GM04504 (cell line): ENCODE measurements around the gene SLC7A11.

Source experiments
- DNase-seq: peaks from one replicate; pipeline ENCODE4 v3.0.0-alpha.2; 2012; ENCODE audit warnings: low read depth

Gene SLC7A11

DNA sequence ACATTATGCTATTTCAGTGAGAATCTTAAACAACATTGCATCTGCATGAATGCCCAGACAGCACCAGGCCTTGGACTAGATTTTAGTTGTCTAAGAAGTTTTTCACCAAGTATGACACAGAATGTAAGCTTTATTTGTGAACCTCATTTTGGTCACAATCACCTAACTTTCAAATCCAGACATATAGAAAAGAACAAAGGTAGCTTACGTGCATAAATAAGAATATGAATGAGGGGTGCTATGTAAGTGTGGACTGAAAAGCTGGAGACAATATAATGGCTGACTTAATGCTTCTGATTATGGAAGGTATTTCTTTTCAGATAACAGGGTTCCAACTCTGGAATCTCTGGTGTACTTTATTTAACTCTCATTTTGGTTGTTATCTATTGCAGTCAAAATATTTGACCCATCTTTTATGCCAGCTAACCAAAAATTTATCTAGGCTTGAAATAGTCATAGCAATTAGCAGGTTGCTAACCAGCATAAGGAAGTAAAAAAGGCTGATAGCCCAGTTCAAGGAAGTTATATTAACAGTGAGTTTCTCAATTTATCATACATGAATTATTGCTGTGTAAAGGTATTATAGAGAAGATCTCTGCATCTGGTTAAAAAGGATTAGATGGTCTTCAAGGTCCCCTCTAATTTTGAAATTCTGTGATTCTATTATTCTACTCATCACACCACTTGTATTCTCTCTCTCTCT lies 36.5 kb downstream of the SLC7A11 start:
- DNase-seq: no peak

GRCh38 chr4:138204507-138204906 lies 37.6 kb downstream of the SLC7A11 start:
- no peak for DNase-seq

GRCh38 chr4:138202686-138203085 lies 39.5 kb downstream of the SLC7A11 start:
- DNase-seq: no peak

DNA sequence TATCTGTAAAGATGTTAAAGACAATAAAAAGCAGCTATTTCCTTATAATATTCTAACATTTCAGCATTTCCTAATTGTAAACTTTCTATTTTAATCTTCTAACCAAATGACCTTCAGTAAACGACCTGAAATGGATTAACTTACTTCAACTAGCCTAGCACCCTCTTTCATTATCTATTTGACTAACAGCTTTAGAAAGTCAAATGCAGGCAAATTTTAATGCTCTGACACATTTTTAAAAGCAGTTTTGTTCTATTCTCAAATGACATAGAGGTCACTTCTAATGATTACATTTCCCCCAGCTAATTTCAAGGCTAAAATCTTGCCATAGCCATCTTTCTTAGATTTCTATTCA lies 41.9 kb downstream of the SLC7A11 start:
- no peak for DNase-seq

DNA sequence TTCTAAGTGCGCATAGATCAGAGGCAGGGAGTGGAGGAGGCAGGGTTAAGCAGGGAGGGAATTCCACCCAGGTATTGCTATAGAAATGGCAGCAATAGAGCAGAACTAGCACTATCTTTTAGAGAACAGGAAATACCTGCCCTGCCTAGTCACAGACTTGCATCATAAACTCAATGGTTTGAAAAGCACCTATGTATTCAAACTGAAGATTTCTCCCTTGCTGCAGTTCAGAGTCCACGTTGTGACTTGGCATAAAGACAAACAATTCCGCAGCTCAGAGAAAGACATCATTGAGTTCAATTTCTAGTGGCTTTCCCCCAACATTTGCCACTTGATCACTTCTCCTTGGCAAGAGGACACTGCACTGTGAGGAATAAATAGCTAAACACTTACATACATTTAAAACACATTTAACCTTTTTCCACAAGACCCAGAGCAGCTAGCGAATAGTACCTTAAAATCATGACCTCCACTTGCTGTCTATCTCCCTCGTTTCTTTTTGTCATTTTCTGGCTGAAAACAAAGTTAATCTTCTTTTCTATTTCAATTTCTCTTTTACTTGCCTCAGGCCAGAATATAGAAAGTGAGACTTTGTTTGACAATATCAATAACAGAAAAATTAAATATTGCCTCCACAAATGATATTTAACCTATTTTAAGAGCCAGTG lies 42.4 kb downstream of the SLC7A11 start:
- DNase-seq: no peak

DNA sequence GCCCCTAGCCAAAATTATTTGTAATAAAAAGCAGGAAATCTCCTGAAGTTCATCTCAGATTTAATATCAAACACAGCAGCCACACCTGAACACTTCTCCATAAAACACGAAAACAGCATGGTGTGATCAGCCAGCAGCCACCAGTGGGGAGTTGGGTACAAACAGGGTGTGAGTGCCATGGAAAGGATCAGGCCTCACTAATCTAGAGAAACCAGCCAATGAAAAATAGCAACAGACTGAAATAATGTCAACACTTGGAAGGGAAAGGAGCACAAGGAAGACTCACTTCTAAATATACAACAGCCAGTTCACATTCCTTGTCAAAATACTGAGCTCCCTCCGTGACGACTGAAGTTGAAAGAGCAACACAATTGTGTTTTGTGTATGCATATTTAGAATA lies 46.0 kb downstream of the SLC7A11 start:
- DNase-seq: no peak

DNA sequence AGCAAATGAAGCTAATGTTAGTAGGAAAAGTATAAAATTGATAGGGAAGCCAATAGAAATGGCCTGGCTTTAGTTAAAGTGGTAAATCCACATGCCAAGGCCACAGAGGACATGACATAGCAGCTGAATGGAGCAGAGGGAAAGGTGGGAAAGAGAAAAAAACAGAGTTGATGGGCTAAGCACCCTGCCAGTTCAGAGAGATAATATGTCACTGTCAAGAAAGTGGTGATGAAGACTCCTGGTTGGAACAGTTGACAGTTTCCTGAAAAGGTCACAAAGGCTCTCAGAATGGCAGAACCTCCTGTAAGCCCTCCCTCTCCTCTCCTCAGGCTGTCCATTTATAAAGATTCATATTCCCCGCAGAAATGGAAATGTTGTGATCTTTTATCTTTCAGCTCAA lies 48.2 kb downstream of the SLC7A11 start:
- no peak for DNase-seq

- DNase-seq: no peak
These were observed 50.0 kb downstream of the SLC7A11 start for GRCh38 chr4:138192113-138192512.

GRCh38 chr4:138190452-138190858 lies 51.7 kb downstream of the SLC7A11 start:
- no peak for DNase-seq

DNA sequence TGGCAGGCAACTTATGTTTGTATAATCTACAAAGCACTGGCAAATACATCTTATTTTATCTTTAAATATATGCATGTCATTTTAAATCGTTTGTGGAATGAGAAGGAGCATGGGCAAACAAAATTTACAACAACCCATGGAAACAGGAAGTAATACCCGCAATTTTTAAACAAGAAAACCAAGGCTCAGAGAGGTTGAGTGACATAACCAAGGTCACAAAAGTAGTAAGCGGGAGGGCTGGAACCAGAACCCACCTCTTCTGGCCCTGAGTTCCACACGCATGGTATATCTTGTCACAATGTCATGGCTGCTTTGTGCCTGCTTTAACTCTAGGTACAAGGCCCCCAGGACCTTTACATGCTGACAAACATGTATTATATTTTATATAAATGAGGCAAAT lies 52.9 kb downstream of the SLC7A11 start:
- DNase-seq: no peak

DNA sequence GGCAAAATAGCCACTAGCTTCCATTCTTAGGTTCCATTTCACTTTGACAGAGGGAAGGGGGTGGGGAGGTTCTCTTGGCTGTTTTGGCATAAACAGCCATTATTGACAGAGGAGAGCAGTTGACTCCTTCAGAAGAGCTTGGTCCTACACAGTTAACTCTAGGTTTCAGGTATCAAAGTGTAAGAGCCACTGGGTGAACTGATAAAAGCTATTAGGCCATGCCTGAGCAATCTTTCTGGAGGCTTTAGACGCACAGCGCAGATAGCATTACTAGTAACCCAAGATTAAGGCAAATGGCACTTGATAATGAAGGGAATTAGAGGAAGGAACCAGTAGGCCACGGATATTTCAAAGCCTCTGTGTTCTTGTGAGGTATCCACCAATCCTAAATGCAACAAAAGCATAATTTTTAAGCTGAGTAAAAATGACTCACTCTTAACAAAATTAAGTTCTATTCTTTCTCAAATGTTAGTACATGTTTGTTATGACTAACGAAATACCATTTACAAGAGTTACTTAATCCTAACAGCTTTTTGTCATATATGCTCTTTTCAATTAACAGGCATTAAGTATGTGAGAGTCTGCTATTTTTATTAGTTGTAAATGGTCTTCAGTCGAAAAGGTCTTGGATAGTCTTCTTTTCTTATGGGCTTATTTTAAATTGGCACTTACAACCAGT lies 53.6 kb downstream of the SLC7A11 start:
- DNase-seq: no peak

GRCh38 chr4:138185859-138186645 lies 56.1 kb downstream of the SLC7A11 start:
- DNase-seq: no peak

DNA sequence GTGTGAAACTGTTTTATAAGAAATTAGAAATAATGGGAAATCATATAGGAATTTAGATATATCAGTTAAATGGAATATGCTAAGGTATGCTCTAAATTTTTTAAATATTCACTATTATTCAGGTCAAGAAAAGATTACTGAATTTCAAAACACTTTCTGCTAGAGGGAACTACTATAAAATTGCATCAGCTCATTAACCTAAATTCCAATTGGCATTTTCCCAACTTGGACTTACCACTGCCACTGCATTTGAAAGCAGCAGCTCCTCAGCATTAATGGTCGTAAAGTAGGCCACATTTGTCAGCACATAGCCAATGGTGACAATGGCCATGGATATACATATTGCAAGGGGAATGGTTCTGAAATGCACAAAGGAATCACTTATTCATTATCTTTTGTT lies 57.3 kb downstream of the SLC7A11 start:
- no peak for DNase-seq

DNA sequence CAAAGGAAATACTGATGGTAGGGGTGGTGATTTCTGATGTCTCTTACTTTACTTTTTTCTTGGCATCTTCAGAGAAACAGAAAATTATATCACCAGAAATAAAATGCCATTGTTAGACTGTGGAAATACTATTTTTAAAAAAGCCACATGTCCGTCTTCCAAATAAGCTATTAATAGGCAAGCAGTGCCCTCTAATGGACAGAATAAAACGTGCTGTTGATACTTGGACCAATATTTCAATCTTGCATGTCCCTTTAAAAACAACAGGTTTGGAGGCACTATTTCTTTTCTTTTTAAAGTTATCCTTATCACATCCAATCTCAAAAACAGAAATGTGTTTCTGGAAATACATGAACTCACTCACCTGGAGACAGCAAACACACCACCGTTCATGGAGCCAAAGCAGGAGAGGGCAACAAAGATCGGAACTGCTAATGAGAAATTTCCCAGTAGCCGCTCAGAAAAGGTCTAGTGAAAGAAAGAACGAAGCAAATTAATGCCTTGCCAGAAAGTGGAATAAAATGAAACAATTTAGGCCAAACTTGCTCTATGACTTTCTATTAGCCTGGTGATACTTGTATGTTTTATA lies 59.2 kb downstream of the SLC7A11 start:
- peak; percentile 18 for DNase-seq

DNA sequence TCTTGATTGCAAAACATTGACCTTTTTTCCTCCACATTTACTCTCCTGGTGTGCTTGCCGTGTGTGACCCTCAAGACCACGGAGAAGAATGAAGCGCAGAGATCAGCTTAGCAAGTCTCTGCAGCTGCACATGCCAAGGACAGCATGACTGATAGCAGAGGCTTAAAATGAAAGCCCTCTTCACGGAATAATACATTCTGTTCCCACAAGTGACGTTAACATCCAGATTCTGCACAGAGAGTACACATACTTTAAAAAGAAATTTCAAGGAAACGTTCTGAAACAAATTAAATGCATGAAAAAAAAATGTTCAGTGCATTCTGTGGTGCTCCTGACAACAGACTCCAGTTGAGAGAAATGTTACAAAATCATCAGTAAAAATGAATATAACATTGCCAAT lies 60.9 kb downstream of the SLC7A11 start:
- no peak for DNase-seq

- no peak for DNase-seq
These were observed 63.6 kb downstream of the SLC7A11 start for GRCh38 chr4:138178566-138178965.

GRCh38 chr4:138177278-138177968 lies 64.7 kb downstream of the SLC7A11 start:
- no peak for DNase-seq

- DNase-seq: no peak
These were observed 67.0 kb downstream of the SLC7A11 start for GRCh38 chr4:138174981-138175794.

- DNase-seq: no peak
These were observed 77.9 kb downstream of the SLC7A11 start for GRCh38 chr4:138164208-138164607.

- DNase-seq: no peak
These were observed 79.0 kb downstream of the SLC7A11 start for GRCh38 chr4:138163171-138163570.

GRCh38 chr4:138162259-138162658 lies 79.9 kb downstream of the SLC7A11 start:
- DNase-seq: no peak
